ENCODE measurements around the gene UHRF1.

The UHRF1 gene

DNA sequence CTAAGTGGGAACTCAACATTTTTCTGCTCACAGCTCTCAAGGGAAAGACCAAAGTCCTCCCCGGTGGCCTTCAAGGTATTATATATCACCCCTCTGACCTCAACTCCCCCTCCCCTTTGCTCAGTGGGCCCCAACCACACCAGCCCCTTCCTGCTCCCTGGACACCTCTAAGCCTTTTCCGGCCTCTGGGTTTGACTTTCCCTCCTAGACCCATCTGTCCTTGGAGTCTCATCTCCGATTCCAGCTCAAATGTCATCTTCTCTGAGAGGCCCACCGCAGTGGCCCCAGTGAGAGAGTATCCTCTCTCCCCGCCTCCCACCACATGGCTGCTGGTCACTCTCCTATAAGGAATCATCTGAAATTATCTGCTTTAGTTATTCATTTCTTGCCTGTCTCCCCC, 941 bp upstream of the UHRF1 start:
- H3K4me1 ChIP-seq (ENCODE audit: control insufficient read depth, insufficient read depth, low read length) = no peaks in the 10 kb centered on the region
- no peak overlapping the region for H3K9ac ChIP-seq (ENCODE audit: low read length)
- H3K27me3 ChIP-seq (ENCODE audit: control insufficient read depth, insufficient read depth, low read length) = no peaks in the 10 kb centered on the region
- no peak overlapping the region for H3K4me3 ChIP-seq (ENCODE audit: low read length)
- H3K36me3 ChIP-seq (ENCODE audit: control insufficient read depth, insufficient read depth, low read length) = no peaks in the 10 kb centered on the region
- H3K27ac ChIP-seq (ENCODE audit: low read depth, low read length) = no peak overlapping the region

DNA sequence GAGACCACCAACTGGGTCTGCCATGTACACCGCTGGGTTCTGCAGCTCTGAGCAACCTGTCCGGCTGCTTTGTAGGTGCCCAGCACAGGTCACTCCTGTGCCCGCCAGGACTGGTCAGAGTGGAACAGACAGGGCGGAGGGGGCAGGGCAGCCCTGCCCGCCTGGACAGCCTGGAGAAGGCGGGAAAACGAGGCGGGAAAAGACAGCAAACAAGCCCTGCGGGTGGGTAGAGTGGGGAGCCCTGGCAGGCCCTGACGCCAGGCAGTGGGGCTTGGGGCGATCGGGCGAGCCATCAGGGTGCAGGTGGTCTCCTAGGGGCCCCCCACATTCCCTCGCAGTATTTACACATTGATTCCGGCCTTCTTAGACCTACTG, 533 bp upstream of the UHRF1 start:
- Histone ChIP-seq H3K36me3 (ENCODE audit: control insufficient read depth, insufficient read depth, low read length) (no peaks in the 10 kb centered on the region), H3K27ac (ENCODE audit: low read depth, low read length) (no peak overlapping the region), H3K4me3 (ENCODE audit: low read length) (no peak overlapping the region), H3K9ac (ENCODE audit: low read length) (no peak overlapping the region), H3K4me1 (ENCODE audit: control insufficient read depth, insufficient read depth, low read length) (no peaks in the 10 kb centered on the region), H3K27me3 (ENCODE audit: control insufficient read depth, insufficient read depth, low read length) (no peaks in the 10 kb centered on the region)

DNA sequence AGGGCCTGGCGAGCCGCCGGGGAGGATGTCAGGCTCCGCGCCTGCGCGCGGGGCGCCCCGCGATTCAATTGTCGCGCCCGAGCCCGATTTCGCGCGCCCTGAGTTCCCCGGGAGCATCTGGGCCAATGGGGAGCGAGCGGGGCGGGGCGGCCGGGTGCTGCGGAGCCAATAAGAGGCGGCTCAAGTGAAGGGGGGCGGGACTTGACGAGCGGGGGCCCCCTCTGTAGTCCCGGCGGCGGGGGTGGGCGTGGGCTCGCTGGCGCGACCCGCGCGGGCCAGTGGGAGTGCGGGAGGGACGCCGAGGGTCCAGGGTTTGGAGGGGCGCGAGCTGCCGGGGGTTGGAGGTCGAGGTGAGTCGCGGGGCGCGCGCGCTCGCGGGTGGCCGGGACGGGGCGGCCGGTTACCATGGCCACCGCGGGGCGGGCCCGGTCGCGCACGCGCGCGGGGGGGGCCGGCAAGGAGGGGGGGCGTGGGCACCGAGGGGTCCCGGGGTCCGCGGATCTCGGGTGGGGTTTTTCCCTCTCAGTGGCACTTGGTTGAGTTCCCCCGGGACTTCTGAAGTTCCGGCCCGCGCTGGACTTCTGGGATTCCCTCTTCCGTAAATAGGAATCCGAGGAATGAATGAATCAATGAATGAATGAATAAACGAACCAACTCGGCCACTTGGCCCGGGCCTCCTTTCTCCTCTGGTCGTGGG, 744 bp downstream of the UHRF1 start:
- no peaks in the 10 kb centered on the region for H3K27me3 ChIP-seq (ENCODE audit: control insufficient read depth, insufficient read depth, low read length)
- H3K36me3 ChIP-seq (ENCODE audit: control insufficient read depth, insufficient read depth, low read length) = no peaks in the 10 kb centered on the region
- peak overlapping the region; percentile 68 for H3K4me3 ChIP-seq (ENCODE audit: low read length)
- no peak overlapping the region for H3K9ac ChIP-seq (ENCODE audit: low read length)
- no peaks in the 10 kb centered on the region for H3K4me1 ChIP-seq (ENCODE audit: control insufficient read depth, insufficient read depth, low read length)
- H3K27ac ChIP-seq (ENCODE audit: low read depth, low read length) = no peak overlapping the region

DNA sequence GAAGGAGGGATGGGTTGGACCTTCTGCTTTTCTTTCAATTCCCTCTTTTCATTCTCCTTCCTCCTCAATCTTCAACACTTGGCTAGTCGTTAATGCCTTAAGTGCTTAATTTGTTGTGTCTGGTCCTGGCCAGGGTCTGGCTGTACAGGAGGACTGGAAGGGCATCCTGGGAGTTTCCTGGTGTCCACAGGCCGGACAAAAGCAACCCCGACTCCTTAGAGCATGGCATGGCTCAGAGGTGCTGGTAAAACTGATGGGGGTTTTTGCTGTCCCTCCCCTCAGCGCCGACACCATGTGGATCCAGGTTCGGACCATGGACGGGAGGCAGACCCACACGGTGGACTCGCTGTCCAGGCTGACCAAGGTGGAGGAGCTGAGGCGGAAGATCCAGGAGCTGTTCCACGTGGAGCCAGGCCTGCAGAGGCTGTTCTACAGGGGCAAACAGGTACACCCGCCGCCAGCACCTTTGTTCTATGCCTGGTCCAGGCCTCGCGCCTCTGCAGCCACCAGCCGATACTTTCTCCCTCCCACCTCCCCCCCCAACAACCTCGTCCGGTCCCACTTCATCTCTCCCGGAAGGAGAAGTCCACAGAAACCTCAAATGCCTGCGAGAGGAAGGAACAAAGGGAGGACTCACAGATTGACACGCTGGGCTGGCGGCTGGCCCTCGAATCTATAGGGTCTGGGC, 1.4 kb downstream of the UHRF1 start:
- H3K36me3 ChIP-seq (ENCODE audit: control insufficient read depth, insufficient read depth, low read length) = no peaks in the 10 kb centered on the region
- H3K4me1 ChIP-seq (ENCODE audit: control insufficient read depth, insufficient read depth, low read length) = no peaks in the 10 kb centered on the region
- H3K9ac ChIP-seq (ENCODE audit: low read length) = no peak overlapping the region
- peak overlapping the region; percentile 68 for H3K4me3 ChIP-seq (ENCODE audit: low read length)
- H3K27ac ChIP-seq (ENCODE audit: low read depth, low read length) = no peak overlapping the region
- H3K27me3 ChIP-seq (ENCODE audit: control insufficient read depth, insufficient read depth, low read length) = no peaks in the 10 kb centered on the region

- Histone ChIP-seq H3K27me3 (ENCODE audit: control insufficient read depth, insufficient read depth, low read length) (no peaks in the 10 kb centered on the region), H3K27ac (ENCODE audit: low read depth, low read length) (no peak overlapping the region), H3K4me1 (ENCODE audit: control insufficient read depth, insufficient read depth, low read length) (no peaks in the 10 kb centered on the region), H3K36me3 (ENCODE audit: control insufficient read depth, insufficient read depth, low read length) (no peaks in the 10 kb centered on the region), H3K4me3 (ENCODE audit: low read length) (peak overlapping the region; percentile 11), H3K9ac (ENCODE audit: low read length) (no peak overlapping the region)
These were observed 2.0 kb downstream of the UHRF1 start for GRCh38 chr19:4911314-4911713.

- H3K4me3 ChIP-seq (ENCODE audit: low read length) = peak overlapping the region; percentile 11
- H3K27ac ChIP-seq (ENCODE audit: low read depth, low read length) = no peak overlapping the region
- no peak overlapping the region for H3K9ac ChIP-seq (ENCODE audit: low read length)
- no peaks in the 10 kb centered on the region for H3K36me3 ChIP-seq (ENCODE audit: control insufficient read depth, insufficient read depth, low read length)
- no peaks in the 10 kb centered on the region for H3K4me1 ChIP-seq (ENCODE audit: control insufficient read depth, insufficient read depth, low read length)
- H3K27me3 ChIP-seq (ENCODE audit: control insufficient read depth, insufficient read depth, low read length) = no peaks in the 10 kb centered on the region
These were observed 2.7 kb downstream of the UHRF1 start for GRCh38 chr19:4911786-4912672.

DNA sequence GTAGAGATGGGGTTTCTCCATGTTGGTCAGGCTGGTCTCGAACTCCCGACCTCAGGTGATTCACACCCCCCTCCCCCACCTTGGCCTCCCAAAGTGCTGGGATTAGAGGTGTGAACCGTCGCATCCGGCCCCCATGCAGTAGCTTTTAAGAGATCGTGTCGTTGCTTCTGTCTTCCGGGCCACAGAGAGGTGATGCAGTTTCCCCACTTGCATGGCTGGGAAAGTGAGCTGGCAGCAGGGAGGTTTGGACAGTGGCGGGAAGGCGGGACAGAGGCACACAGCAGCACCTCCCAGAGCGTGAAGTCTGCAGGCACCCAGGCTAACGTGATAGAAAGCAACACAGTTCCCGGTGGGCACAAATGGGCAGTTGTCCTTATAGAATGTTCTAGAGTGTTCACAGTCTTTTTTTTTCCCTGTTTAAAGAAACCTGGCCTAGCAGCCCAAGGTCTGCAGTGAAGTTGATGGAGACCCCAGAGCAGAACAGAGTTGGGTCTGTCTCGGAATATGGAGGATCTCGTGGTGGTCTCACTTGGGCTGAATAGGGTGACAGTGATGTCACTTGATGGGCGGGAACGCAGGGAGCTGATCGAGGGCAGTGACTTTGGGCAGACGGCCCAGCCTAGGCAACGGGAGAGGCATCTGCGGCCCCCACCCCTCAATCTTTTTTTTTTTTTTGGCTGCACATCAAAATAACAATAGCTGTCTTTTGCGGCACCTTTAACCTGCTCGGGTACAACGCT, 4.9 kb downstream of the UHRF1 start:
- H3K4me1 ChIP-seq (ENCODE audit: control insufficient read depth, insufficient read depth, low read length) = no peaks in the 10 kb centered on the region
- H3K4me3 ChIP-seq (ENCODE audit: low read length) = no peak overlapping the region
- H3K9ac ChIP-seq (ENCODE audit: low read length) = no peak overlapping the region
- H3K36me3 ChIP-seq (ENCODE audit: control insufficient read depth, insufficient read depth, low read length) = no peaks in the 10 kb centered on the region
- H3K27me3 ChIP-seq (ENCODE audit: control insufficient read depth, insufficient read depth, low read length) = no peaks in the 10 kb centered on the region
- no peak overlapping the region for H3K27ac ChIP-seq (ENCODE audit: low read depth, low read length)

DNA sequence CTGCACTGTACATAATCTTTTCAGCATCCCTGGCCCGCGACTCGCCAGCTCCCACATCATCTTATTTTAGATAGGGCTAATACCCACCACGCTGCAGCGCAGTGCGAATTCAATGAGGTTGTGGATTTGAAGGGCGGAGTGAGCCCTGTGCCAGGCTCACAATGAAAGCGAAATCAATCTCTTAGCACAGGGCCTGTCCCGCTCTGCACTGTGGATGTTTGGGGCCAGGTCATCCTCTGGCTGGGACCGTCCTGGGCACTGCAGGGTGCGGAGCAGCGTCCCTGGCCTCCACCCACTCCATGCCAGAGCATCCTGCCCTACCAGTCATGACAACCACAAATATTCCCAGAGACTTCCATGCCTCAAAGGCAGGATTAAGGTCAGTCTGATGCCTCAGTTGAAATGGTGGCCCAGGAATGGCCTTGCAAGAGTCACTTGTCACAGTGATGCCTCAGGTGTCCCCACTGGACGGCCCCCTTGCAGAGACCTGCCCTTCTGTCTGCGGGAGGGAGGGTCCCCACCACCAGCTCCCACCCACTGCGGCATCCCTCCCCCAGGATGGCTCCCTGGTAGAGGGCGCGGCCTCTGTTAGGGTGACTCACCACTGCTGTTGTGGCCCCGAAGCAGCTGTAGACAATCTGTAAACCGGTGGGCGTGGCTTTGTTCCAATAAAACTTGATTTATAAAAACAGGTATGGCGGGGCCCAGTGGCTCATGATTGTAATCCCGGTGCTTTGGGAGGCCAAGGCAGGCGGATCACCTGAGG, 5.6 kb downstream of the UHRF1 start:
- no peak overlapping the region for H3K27ac ChIP-seq (ENCODE audit: low read depth, low read length)
- no peak overlapping the region for H3K9ac ChIP-seq (ENCODE audit: low read length)

GRCh38 chr19:4916292-4917082, 7.2 kb downstream of the UHRF1 start:
- Histone ChIP-seq H3K4me3 (ENCODE audit: low read length) (peak overlapping the region; percentile 42), H3K9ac (ENCODE audit: low read length) (no peak overlapping the region), H3K4me1 (ENCODE audit: control insufficient read depth, insufficient read depth, low read length) (no peaks in the 10 kb centered on the region), H3K36me3 (ENCODE audit: control insufficient read depth, insufficient read depth, low read length) (no peaks in the 10 kb centered on the region), H3K27me3 (ENCODE audit: control insufficient read depth, insufficient read depth, low read length) (no peaks in the 10 kb centered on the region), H3K27ac (ENCODE audit: low read depth, low read length) (no peak overlapping the region)

More for the DNA sequence above, 5.6 kb downstream of the UHRF1 start:
- no peaks in the 10 kb centered on the region for H3K36me3 ChIP-seq (ENCODE audit: control insufficient read depth, insufficient read depth, low read length)
- H3K4me3 ChIP-seq (ENCODE audit: low read length) = peak overlapping the region; percentile 42
- no peaks in the 10 kb centered on the region for H3K27me3 ChIP-seq (ENCODE audit: control insufficient read depth, insufficient read depth, low read length)
- no peaks in the 10 kb centered on the region for H3K4me1 ChIP-seq (ENCODE audit: control insufficient read depth, insufficient read depth, low read length)

DNA sequence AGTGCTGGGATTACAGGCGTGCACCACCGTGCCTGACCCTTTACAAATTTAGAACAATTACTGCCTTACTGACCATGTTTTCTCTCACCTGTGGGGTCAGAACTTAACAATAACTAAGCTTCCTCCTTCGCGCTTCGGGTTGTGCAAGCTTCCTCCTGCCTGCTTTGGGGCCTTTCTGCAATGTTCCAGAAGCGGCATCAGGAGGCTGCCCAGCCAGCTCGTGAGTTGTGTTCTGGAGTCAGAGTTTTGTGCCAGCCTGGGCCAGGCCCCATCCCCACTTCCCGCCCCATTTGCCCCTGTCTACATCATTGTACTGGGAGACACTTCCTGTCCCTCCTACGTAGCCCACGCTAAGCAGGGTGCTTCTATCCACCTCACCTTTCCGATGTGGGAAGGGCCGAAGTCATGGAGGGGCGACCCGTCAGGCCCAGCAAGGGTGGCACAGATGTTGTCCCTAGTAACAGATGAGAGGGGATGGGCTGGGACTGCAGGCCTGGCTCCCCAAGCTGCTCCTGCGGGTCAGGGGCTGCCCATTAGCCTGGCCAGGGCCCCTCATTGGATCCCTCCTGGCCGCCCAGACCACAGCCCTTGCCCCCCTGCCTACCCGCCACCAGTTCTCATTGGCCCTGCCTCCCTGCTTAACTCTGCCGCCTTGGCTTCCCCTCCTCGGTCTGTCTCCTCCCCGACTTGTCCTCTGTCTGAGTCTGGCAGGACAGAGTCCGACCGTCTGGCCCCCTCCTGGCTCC, 13.4 kb downstream of the UHRF1 start:
- Histone ChIP-seq H3K27ac (ENCODE audit: low read depth, low read length) (no peak overlapping the region), H3K36me3 (ENCODE audit: control insufficient read depth, insufficient read depth, low read length) (no peaks in the 10 kb centered on the region), H3K27me3 (ENCODE audit: control insufficient read depth, insufficient read depth, low read length) (no peaks in the 10 kb centered on the region), H3K4me1 (ENCODE audit: control insufficient read depth, insufficient read depth, low read length) (no peaks in the 10 kb centered on the region), H3K9ac (ENCODE audit: low read length) (no peak overlapping the region), H3K4me3 (ENCODE audit: low read length) (no peak overlapping the region)

All from rectal smooth muscle tissue (tissue), 1 donor.